GM20431 (cell line): ENCODE results near the gene KMO.

Source experiments
- in situ Hi-C: fragments of 300-500 bp; cut with MseI, MboI; formaldehyde crosslinking; loops from one replicate; pipeline ENCODE4 v1.15.0; 2020; ENCODE audit warnings: low sequenced_read_pairs; ENCODE audit not compliant: unreplicated experiment

KMO gene

DNA sequence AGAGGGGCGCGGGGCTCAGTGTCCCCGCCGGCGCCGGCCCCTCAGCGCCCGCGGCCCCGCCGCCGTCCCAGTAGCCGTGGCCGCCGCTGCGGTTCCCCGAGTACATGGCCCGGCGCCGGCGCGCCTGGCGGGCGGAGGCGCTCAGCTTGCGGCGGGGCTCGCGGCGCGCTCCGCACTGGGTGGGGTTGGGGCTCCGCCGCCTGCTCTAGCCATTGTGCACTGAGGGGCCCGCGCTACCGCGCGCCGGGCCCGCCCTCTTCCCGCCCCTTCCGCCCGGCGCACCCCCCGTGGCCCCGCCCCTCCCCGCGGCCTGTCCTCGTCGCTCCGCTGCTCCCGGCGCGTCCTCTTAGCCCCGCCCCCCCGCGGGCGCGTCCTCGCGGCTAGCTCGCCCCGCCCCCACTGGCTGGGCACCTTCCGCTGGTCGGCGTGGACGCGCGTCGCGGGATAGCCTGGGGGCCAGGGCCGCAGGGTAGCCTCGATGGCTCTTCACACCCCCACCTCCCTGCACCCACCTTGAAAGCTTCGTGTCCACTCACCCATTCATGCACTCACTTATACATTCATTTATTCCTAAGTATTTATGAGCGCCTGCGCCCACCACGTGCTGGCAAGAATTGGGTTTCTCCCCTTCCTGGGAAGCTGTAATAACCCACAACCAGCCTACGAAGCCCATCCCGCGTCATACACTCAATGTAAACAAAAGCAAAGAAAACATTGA, 108.1 kb downstream of the KMO start, which contains the start of the genes CHML and OPN3:
TSS of gene CHML (minus strand) at position 221 of the 718 bp plus-strand sequence. CDS start 4,603 bp downstream, outside the sequence.
TSS of gene OPN3 (minus strand) at position 221 of the 718 bp plus-strand sequence. CDS start at position 106, 115 bp downstream.
- in situ Hi-C loops = no loop called here

DNA sequence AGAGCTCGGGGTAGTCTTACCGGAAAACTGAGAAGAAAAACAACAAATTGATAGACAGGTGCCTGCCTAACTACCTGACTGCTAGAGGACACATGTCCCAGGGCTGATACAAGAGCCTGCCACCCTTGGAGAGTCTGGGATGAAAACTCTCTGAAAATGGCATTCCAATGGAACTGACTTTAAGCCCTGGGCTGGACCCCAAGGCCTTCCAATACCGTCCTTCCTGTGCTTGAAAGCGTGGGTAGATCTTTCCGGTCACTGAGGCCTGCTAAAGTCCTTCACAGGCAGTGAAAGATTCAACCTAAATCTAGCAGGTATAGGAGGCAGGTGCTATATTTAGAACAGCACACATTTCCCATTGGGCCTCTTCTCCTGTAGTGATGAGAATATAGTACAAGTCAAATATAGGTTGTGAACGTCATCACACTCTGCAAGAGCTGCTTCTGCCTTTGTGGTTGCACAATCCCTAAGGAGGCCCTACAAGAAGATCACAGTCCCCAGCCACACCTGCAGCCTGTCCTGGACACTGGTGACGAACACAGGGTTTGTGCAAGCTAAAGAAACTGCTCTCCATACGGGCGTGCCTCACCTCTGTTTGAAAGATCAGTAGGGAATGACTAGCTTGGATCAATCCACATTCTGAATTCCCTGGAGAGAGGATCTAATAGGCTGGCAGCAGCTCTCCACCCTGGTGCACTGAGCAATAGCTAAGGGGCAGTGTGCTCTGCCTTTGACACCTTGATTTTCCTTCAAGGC, 108.9 kb downstream of the KMO start:
- in situ Hi-C loops = no loop called here

DNA sequence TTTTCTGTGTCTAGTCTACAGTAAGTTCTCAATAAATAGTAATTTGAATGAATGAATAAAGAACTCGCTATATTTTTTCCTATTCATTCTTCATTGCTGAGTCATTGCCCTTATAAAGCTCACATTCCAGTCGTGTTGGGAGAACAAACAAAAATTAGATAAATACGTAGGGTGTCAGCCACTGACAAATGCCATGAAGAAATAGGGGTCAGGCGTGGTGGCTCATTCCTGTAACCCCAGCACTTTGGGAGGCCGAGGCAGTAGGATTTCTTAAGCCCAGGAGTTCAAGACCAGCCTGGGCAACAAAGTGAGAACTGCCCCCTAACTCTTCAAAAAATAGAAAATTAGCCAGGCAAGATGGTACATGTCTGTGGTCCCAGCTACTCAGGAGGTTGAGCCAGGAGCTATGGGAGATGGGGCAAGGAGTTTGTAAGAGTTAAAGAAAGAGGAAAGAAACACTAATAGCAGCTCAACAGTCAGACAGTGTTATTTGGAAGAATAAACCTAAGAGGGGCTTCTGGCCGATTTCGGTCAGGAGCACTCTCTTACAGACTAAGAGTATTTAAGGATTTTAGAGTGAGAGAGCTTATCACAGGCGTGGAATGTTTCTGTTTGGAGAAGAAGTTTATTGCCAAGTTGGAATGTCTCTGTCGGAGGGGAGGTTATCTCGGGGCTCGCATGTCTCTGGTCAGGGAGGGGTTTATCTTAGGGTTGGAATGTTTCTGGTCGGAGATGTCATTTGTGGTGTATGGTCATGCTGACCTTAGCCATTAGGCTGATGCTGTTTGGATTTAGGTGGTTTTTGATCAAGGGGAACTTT, 109.8 kb downstream of the KMO start:
- in situ Hi-C loops = no loop called here

GRCh38 chr1:241642593-241642944, 110.4 kb downstream of the KMO start:
- in situ Hi-C loops = no loop called here

GRCh38 chr1:241644259-241644658, 112.1 kb downstream of the KMO start:
- in situ Hi-C loops = no loop called here

DNA sequence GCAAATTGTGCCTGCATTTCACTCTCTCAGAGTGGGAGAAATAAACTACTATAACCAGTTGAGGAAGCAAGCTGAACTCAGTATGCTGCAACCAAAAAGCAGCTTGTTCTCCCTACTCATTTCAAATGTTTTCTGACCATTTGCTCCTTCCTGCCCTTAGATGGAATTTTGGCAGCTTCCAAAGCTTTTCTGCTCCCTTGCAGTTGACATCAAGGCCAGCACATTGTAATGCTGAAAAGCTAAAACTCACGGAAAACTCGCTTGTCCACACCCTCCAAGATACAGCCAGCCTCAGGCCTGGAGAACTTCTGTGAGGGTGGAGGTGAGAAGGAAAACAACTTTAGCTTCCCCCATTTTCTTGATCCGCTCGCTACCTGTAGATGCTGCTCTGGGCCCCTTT, 113.0 kb downstream of the KMO start:
- in situ Hi-C loops = no loop called here
